Neural progenitor cell (in vitro differentiated cells): ENCODE results near the gene TRPM2. TPM values are rescaled to one million over a fixed set of nuclear protein-coding genes. Genes with fewer than 3 reads are reported as not detected.
"Not testable (repeated sequence)": the region's sequence is repeated elsewhere in the genome, so short reads cannot be mapped to it uniquely, and the experiment has no call there.

ENCODE experiments used
- DNase-seq: peaks from one replicate; pipeline ENCODE4 v3.0.0-alpha.2; 2016; ENCODE audit warnings: low spot score
- H2AFZ ChIP-seq: fragments of 200-600 bp; sonication (generic); replicated peaks from 2 replicates; pipeline ENCODE4 v1.6.1; 2016; ENCODE audit warnings: antibody characterized with exemption
- H3F3A ChIP-seq: fragments of 200-600 bp; sonication (generic); 2 replicates; pipeline ENCODE4 v1.6.1; 2016; ENCODE audit warnings: antibody characterized with exemption, low read depth
- H3K27ac ChIP-seq: fragments of 200-600 bp; sonication (generic); 2 replicates; pipeline ENCODE4 v1.5.1; 2016; ENCODE audit warnings: mild to moderate bottlenecking
- H3K27me3 ChIP-seq: fragments of 200-600 bp; sonication (generic); 2 replicates; pipeline ENCODE4 v1.6.1; 2016; ENCODE audit warnings: mild to moderate bottlenecking, moderate library complexity
- H3K36me3 ChIP-seq: fragments of 200-600 bp; sonication (generic); 2 replicates; pipeline ENCODE4 v1.5.1; 2016
- H3K4me1 ChIP-seq: fragments of 200-600 bp; sonication (generic); 2 replicates; pipeline ENCODE4 v1.6.1; 2016; ENCODE audit warnings: mixed run types
- H3K4me2 ChIP-seq: fragments of 200-600 bp; sonication (generic); 2 replicates; pipeline ENCODE4 v1.6.1; 2016
- H3K4me3 ChIP-seq: fragments of 200-600 bp; sonication (generic); 2 replicates; pipeline ENCODE4 v1.5.1; 2016
- H3K79me2 ChIP-seq: fragments of 200-600 bp; sonication (generic); 2 replicates; pipeline ENCODE4 v1.6.1; 2016; ENCODE audit warnings: low read depth
- H3K9ac ChIP-seq: fragments of 200-600 bp; sonication (generic); 2 replicates; pipeline ENCODE4 v1.6.1; 2016
- H3K9me3 ChIP-seq: fragments of 200-600 bp; sonication (generic); 2 replicates; pipeline ENCODE4 v1.5.1; 2016; ENCODE audit warnings: low read depth
- H4K20me1 ChIP-seq: fragments of 200-600 bp; sonication (generic); 2 replicates; pipeline ENCODE4 v1.6.1; 2016; ENCODE audit warnings: low read depth
- H3K27ac Mint-ChIP-seq: 3 replicates; pipeline ENCODE4 v1.8.0; 2021; ENCODE audit warnings: mixed read lengths
- H3K27me3 Mint-ChIP-seq: 2 replicates; pipeline ENCODE4 v1.8.0; 2022; ENCODE audit warnings: low read depth, mild to moderate bottlenecking, inconsistent platforms, moderate library complexity, mixed read lengths; ENCODE audit not compliant: insufficient read depth
- H3K36me3 Mint-ChIP-seq: 3 replicates; pipeline ENCODE4 v1.8.0; 2021; ENCODE audit warnings: mixed read lengths
- H3K4me1 Mint-ChIP-seq: 3 replicates; pipeline ENCODE4 v1.8.0; 2021; ENCODE audit warnings: mixed read lengths
- H3K4me3 Mint-ChIP-seq: 3 replicates; pipeline ENCODE4 v1.8.0; 2021; ENCODE audit warnings: mild to moderate bottlenecking, moderate library complexity, mixed read lengths
- H3K9me3 Mint-ChIP-seq: 3 replicates; pipeline ENCODE4 v1.8.0; 2020; ENCODE audit warnings: mixed read lengths
- CTCF ChIP-seq: fragments of 200-600 bp; sonication (generic); IDR thresholded peaks from 2 replicates; pipeline ENCODE4 v1.5.1; 2017; ENCODE audit warnings: antibody characterized with exemption, mild to moderate bottlenecking
- EZH2 ChIP-seq: fragments of 200-600 bp; sonication (generic); IDR thresholded peaks from 2 replicates; pipeline ENCODE4 v1.6.1; 2017; ENCODE audit warnings: antibody characterized with exemption, mild to moderate bottlenecking, moderate library complexity
- EZH2phosphoT487 ChIP-seq: fragments of 200-600 bp; sonication (generic); IDR thresholded peaks from 2 replicates; pipeline ENCODE4 v1.6.1; 2017; ENCODE audit warnings: antibody characterized with exemption
- total RNA-seq: library from RNA; depleted of rRNA; stranded (reverse); fragments of >200 nt; gene quantifications from 2 replicates; pipeline ENCODE4 v1.2.3, GENCODE V29; 2015; ENCODE audit warnings: low replicate concordance

The TRPM2 gene
- total RNA-seq, 1 donor from 2014 or later = not detected

- H2AFZ ChIP-seq = no peak overlapping the region
- no peaks in the 10 kb centered on the region for H3K27me3 ChIP-seq
- H3K27ac ChIP-seq = no peak overlapping the region
- H3K4me3 ChIP-seq = no peak overlapping the region
- Mint-ChIP-seq H3K27ac (no peak overlapping the region), H3K4me1 (peaks cover 4% of the 10 kb centered on the region), H3K36me3 (no peaks in the 10 kb centered on the region), H3K4me3 (no peak overlapping the region), H3K27me3 (peaks cover 7% of the 10 kb centered on the region), H3K9me3 (peaks cover 8% of the 10 kb centered on the region)
- peaks cover 6% of the 10 kb centered on the region for H3K4me1 ChIP-seq
- no peaks in the 10 kb centered on the region for H3K9me3 ChIP-seq
- no peaks in the 10 kb centered on the region for H3F3A ChIP-seq
- TF ChIP-seq EZH2phosphoT487 (no peak), CTCF (no peak), EZH2 (no peak)
- no peaks in the 10 kb centered on the region for H3K79me2 ChIP-seq
- H3K9ac ChIP-seq = no peak overlapping the region
- no peak for DNase-seq
- no peaks in the 10 kb centered on the region for H4K20me1 ChIP-seq
- H3K36me3 ChIP-seq = no peaks in the 10 kb centered on the region
- H3K4me2 ChIP-seq = no peak overlapping the region
Measured at GRCh38 chr21:44416193-44416592, 62.8 kb downstream of the TRPM2 start.

GRCh38 chr21:44417621-44418107, 64.2 kb downstream of the TRPM2 start:
- not testable (repeated sequence) for H3K4me2 ChIP-seq, H3K9me3 ChIP-seq, DNase-seq, H3K9me3 Mint-ChIP-seq, H3K27ac ChIP-seq, H3K36me3 Mint-ChIP-seq, H3K4me3 ChIP-seq, H3K79me2 ChIP-seq, H3K27me3 ChIP-seq, H3K27me3 Mint-ChIP-seq, H3K9ac ChIP-seq, H3F3A ChIP-seq, H4K20me1 ChIP-seq, H3K4me1 Mint-ChIP-seq, H3K36me3 ChIP-seq, H3K4me3 Mint-ChIP-seq, H3K4me1 ChIP-seq, H3K27ac Mint-ChIP-seq, H2AFZ ChIP-seq

GRCh38 chr21:44418108-44418875, 64.9 kb downstream of the TRPM2 start:
- Histone ChIP-seq H3K4me2 (no peak overlapping the region), H3K27me3 (no peaks in the 10 kb centered on the region), H3K4me1 (no peaks in the 10 kb centered on the region), H3K9me3 (no peaks in the 10 kb centered on the region), H4K20me1 (no peaks in the 10 kb centered on the region), H3K27ac (no peak overlapping the region), H3K79me2 (no peaks in the 10 kb centered on the region), H3K36me3 (no peaks in the 10 kb centered on the region), H3F3A (no peaks in the 10 kb centered on the region), H2AFZ (no peak overlapping the region), H3K4me3 (no peak overlapping the region), H3K9ac (no peak overlapping the region)
- peaks cover 7% of the 10 kb centered on the region for H3K27me3 Mint-ChIP-seq
- no peak for TF ChIP-seq CTCF
- no peak for TF ChIP-seq EZH2
- TF ChIP-seq EZH2phosphoT487 = no peak
- no peak overlapping the region for H3K4me3 Mint-ChIP-seq
- no peak for DNase-seq
- H3K36me3 Mint-ChIP-seq = no peaks in the 10 kb centered on the region
- H3K4me1 Mint-ChIP-seq = peaks cover 6% of the 10 kb centered on the region
- H3K9me3 Mint-ChIP-seq = peaks cover 8% of the 10 kb centered on the region
- H3K27ac Mint-ChIP-seq = no peak overlapping the region

GRCh38 chr21:44418876-44419230, 65.4 kb downstream of the TRPM2 start:
- no peak for DNase-seq

More at GRCh38 chr21:44418876-44419230, 65.4 kb downstream of the TRPM2 start:
- no peak overlapping the region for H3K4me3 Mint-ChIP-seq
- H3K27me3 ChIP-seq = no peaks in the 10 kb centered on the region
- no peak overlapping the region for H3K27ac Mint-ChIP-seq
- peaks cover 8% of the 10 kb centered on the region for H3K27me3 Mint-ChIP-seq
- H2AFZ ChIP-seq = no peak overlapping the region
- H4K20me1 ChIP-seq = no peaks in the 10 kb centered on the region
- TF ChIP-seq CTCF = no peak
- no peak overlapping the region for H3K9ac ChIP-seq
- no peaks in the 10 kb centered on the region for H3K4me1 ChIP-seq
- no peak overlapping the region for H3K4me2 ChIP-seq
- peaks cover 6% of the 10 kb centered on the region for H3K4me1 Mint-ChIP-seq
- no peak overlapping the region for H3K27ac ChIP-seq
- peaks cover 8% of the 10 kb centered on the region for H3K9me3 Mint-ChIP-seq
- H3K9me3 ChIP-seq = no peaks in the 10 kb centered on the region
- H3K4me3 ChIP-seq = no peak overlapping the region
- no peaks in the 10 kb centered on the region for H3K36me3 Mint-ChIP-seq
- no peaks in the 10 kb centered on the region for H3K36me3 ChIP-seq
- H3F3A ChIP-seq = no peaks in the 10 kb centered on the region
- H3K79me2 ChIP-seq = no peaks in the 10 kb centered on the region
